Endothelial cell of umbilical vein (primary cell): ENCODE results near the gene HYAL3. TPM values are rescaled to one million over a fixed set of nuclear protein-coding genes. Genes with fewer than 3 reads are reported as not detected.

Source experiments
- BruUV-seq: library from RNA; stranded (reverse); fragments of 400-500 nt; replicated peaks from 2 replicates; lab custom pipeline; 2021; lab: Mats Ljungman, UMichigan
- CTCF ChIA-PET: fragments of 300-600, 350-600 bp; sonication (Branson Sonifier 250); formaldehyde crosslinking; loops from one replicate; lab custom pipeline; 2021; ENCODE audit warnings: antibody characterized with exemption, inconsistent platforms; lab: Charles Lee
- POLR2A ChIA-PET: fragments of 300-600, 350-600 bp; sonication (Branson Sonifier 250); formaldehyde crosslinking; loops from one replicate; lab custom pipeline; 2021; ENCODE audit warnings: antibody characterized with exemption, inconsistent platforms; lab: Charles Lee
- DNase-seq: peaks from one replicate; pipeline ENCODE4 v3.0.0-alpha.2; 2011; ENCODE audit warnings: low read depth, low spot score
- FAIRE-seq: peaks from 2 replicates; lab custom pipeline; 2011; peaks lifted over from hg19 to GRCh38; lab: Jason Lieb, UNC
- H2AFZ ChIP-seq: 2 replicates; pipeline ENCODE4 v1.6.0; 2012; ENCODE audit warnings: low read depth, low read length, control low read depth, inconsistent platforms
- H3K27ac ChIP-seq: 2 replicates; pipeline ENCODE4 v1.5.1; 2011; ENCODE audit warnings: low read depth, mild to moderate bottlenecking, control low read depth, low read length, moderate library complexity; ENCODE audit not compliant: insufficient read depth
- H3K27me3 ChIP-seq, 2 experiments: 2 replicates each; pipeline versions ENCODE4 v1.6.0 to v1.6.1; 2011; ENCODE audit warnings: low read length in 2 of 2, mixed read lengths in 1 of 2; ENCODE audit not compliant: control insufficient read depth in 2 of 2, insufficient read depth in 2 of 2
- H3K36me3 ChIP-seq, 2 experiments: 2 replicates in 1 of 2; 3 replicates in 1 of 2; pipeline ENCODE4 v1.5.1; 2011; ENCODE audit warnings: low read length in 2 of 2, mild to moderate bottlenecking in 1 of 2, moderate library complexity in 1 of 2; ENCODE audit not compliant: control insufficient read depth in 2 of 2, insufficient read depth in 2 of 2; ENCODE audit errors: extremely low read depth in 1 of 2
- H3K4me1 ChIP-seq: 3 replicates; pipeline ENCODE4 v1.5.1; 2011; ENCODE audit warnings: mild to moderate bottlenecking, low read length; ENCODE audit not compliant: control insufficient read depth, insufficient read depth; ENCODE audit errors: extremely low read depth
- H3K4me2 ChIP-seq: 2 replicates; pipeline ENCODE4 v1.6.1; 2011; ENCODE audit warnings: low read length, control low read depth, mixed read lengths; ENCODE audit not compliant: insufficient read depth
- H3K4me3 ChIP-seq, 3 experiments: fragments of 200-600 bp in 1 of 3; sonication (generic), shearing (Covaris generic) in 1 of 3; replicated peaks in 1 of 3; 2 replicates each; pipeline ENCODE4 v1.5.1; 2011 to 2016; ENCODE audit warnings: control low read depth in 3 of 3, low read length in 3 of 3, mild to moderate bottlenecking in 2 of 3, inconsistent platforms in 1 of 3, low read depth in 1 of 3, moderate library complexity in 1 of 3; ENCODE audit not compliant: insufficient read depth in 1 of 3
- H3K79me2 ChIP-seq: 2 replicates; pipeline ENCODE4 v1.6.0; 2012; ENCODE audit warnings: low read length, inconsistent platforms; ENCODE audit not compliant: control insufficient read depth, insufficient read depth
- H3K9ac ChIP-seq: replicated peaks from 2 replicates; pipeline ENCODE3; 2011; ENCODE audit warnings: low read length, control low read depth; ENCODE audit not compliant: insufficient read depth; ENCODE audit errors: extremely low read depth
- H3K9me1 ChIP-seq: replicated peaks from 3 replicates; pipeline ENCODE4 v1.6.0; 2011; ENCODE audit warnings: mild to moderate bottlenecking, low read length; ENCODE audit not compliant: control insufficient read depth, insufficient read depth; ENCODE audit errors: extremely low read depth
- H3K9me3 ChIP-seq: replicated peaks from 2 replicates; pipeline ENCODE4 v1.5.1; 2012; ENCODE audit warnings: low read length, inconsistent platforms; ENCODE audit not compliant: control insufficient read depth, insufficient read depth
- H4K20me1 ChIP-seq: replicated peaks from 2 replicates; pipeline ENCODE3; 2011; ENCODE audit warnings: mild to moderate bottlenecking, low read length; ENCODE audit not compliant: control insufficient read depth, insufficient read depth; ENCODE audit errors: extremely low read depth
- EZH2 ChIP-seq: IDR thresholded peaks from 2 replicates; pipeline ENCODE4 v1.6.1; 2012; ENCODE audit warnings: borderline replicate concordance, low read depth, mild to moderate bottlenecking, moderate library complexity, low read length, inconsistent platforms; ENCODE audit not compliant: severe bottlenecking
- FOS ChIP-seq: IDR thresholded peaks from 2 replicates; pipeline ENCODE4 v1.6.1; 2011; ENCODE audit warnings: mild to moderate bottlenecking, low read length, moderate library complexity, borderline replicate concordance; ENCODE audit not compliant: insufficient read depth
- GATA2 ChIP-seq: IDR thresholded peaks from 2 replicates; pipeline ENCODE4 v1.7.0; 2011; ENCODE audit warnings: low read depth, mild to moderate bottlenecking, moderate library complexity, mixed read lengths, low read length; ENCODE audit not compliant: insufficient read length, insufficient read depth
- JUN ChIP-seq: IDR thresholded peaks from 2 replicates; pipeline ENCODE4 v1.6.1; 2011; ENCODE audit warnings: borderline replicate concordance, low read depth; ENCODE audit not compliant: insufficient read length, insufficient read depth
- MYC ChIP-seq: IDR thresholded peaks from one replicate; pipeline ENCODE4 v1.6.1; 2011; ENCODE audit warnings: mild to moderate bottlenecking, low read depth, low read length
- POLR2A ChIP-seq: IDR thresholded peaks from 2 replicates; pipeline ENCODE4 v1.6.1; 2012; ENCODE audit warnings: low read depth, mild to moderate bottlenecking, control low read depth, low read length
- POLR2AphosphoS5 ChIP-seq: IDR thresholded peaks from 2 replicates; pipeline ENCODE4 v1.6.1; 2012; ENCODE audit warnings: low read depth, mild to moderate bottlenecking, control low read depth, low read length, moderate library complexity; ENCODE audit not compliant: insufficient read depth
- dilution Hi-C: fragments of 300-500 bp; cut with MboI; formaldehyde crosslinking; loops from one replicate; pipeline ENCODE4 v1.15.0; 2019; ENCODE audit warnings: low sequenced_read_pairs; ENCODE audit not compliant: extremely low pct_ligation_motif_present
- intact Hi-C: fragments of 100-400 bp; cut with micrococcal nuclease; formaldehyde crosslinking; loops from one replicate; pipeline ENCODE4 v1.10.0; 2022
- polyA plus RNA-seq, 4 experiments: library from polyadenylated mRNA; depleted of rRNA in 3 of 4; stranded (reverse) in 3 of 4; unstranded in 1 of 4; fragments of >200 nt; gene quantifications; 2 replicates each; pipeline versions ENCODE4 v1.2.1 to v1.2.3, GENCODE V29; 2011 to 2012; ENCODE audit warnings: missing spikeins in 1 of 4
- total RNA-seq: library from RNA; stranded (reverse); gene quantifications from 2 replicates; pipeline ENCODE4 v1.2.3, GENCODE V29; 2021
- TF ChIP-seq, protein P1 (sequence below): IDR thresholded peaks from 2 replicates; pipeline ENCODE4 v1.6.1; 2011; ENCODE audit not compliant: insufficient read depth, insufficient read length
- TF ChIP-seq, protein P2 (sequence below), 2 donors: IDR thresholded peaks; 1 replicate in 1 of 2; 2 replicates in 1 of 2; pipeline ENCODE4 v1.5.1; 2011; ENCODE audit warnings: low read length in 2 of 2, mild to moderate bottlenecking in 2 of 2, moderate library complexity in 2 of 2, control low read depth in 1 of 2, inconsistent platforms in 1 of 2, low read depth in 1 of 2; ENCODE audit not compliant: insufficient read depth in 1 of 2; ENCODE audit errors: extremely low read depth in 1 of 2

The HYAL3 gene
- total and polyA plus RNA-seq, 2 donors (not counting 3 experiments of a cell fraction or from before 2014, with no cell fraction given), result 4.8 to 11.5 TPM

DNA sequence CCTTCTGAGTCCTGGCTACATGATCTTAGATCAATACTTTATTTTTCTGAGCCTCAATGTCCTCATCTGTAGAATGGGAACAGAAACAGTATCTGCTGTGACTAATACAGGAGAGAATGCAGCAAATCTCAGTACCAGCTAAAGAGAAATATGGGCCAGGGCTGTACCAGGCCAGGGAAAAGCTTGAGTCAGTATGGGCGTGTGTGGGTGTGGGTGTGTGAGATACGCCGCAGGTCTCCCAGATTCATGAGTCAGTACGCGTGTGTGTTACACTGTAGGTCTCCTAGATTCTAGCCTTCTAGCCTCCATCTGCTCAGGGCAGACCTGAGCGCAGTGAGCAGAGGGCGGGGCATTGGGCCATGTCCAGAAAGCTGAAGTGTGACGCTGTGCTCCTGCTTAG lies 48.0 kb downstream of the HYAL3 start:
- H3K27me3 ChIP-seq, result no peaks in the 10 kb centered on the region
- peaks cover 83% of the 10 kb centered on the region for H3K79me2 ChIP-seq
- DNase-seq, result peak; percentile 65
- no peaks in the 10 kb centered on the region for H3K9me3 ChIP-seq
- no TSS peak for BruUV-seq
- H3K9me1 ChIP-seq, result no peaks in the 10 kb centered on the region
- H2AFZ ChIP-seq, result no peak overlapping the region
- peak overlapping the region; percentile 50 for H3K27ac ChIP-seq
- H3K36me3 ChIP-seq, result peaks cover 7 to 48% of the 10 kb centered on the region in 2 experiments
- intact Hi-C loops, result no loop called here
- ChIA-PET POLR2A (interaction anchor here (0.9 kb wide), 1 partner anchor 8 kb away, joined by 4 read pairs; no protein-coding TSS in a partner anchor), CTCF (interaction anchor here (0.7 to 3.0 kb wide), 5 partner anchors 8 to 57 kb away, joined by 3 to 17 read pairs (median 4); no protein-coding TSS in a partner anchor)
- no peak overlapping the region for H3K9ac ChIP-seq
- H3K4me1 ChIP-seq, result peaks cover 82% of the 10 kb centered on the region
- H4K20me1 ChIP-seq, result no peaks in the 10 kb centered on the region
- no peak for TF ChIP-seq POLR2A
- peak; percentile 68 for TF ChIP-seq FOS
- TF ChIP-seq, protein P1, sequence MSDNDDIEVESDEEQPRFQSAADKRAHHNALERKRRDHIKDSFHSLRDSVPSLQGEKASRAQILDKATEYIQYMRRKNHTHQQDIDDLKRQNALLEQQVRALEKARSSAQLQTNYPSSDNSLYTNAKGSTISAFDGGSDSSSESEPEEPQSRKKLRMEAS, result no peak
- peak; percentile 66 for TF ChIP-seq POLR2AphosphoS5
- no peak for TF ChIP-seq GATA2
- no peak for TF ChIP-seq EZH2
- TF ChIP-seq, protein P2, sequence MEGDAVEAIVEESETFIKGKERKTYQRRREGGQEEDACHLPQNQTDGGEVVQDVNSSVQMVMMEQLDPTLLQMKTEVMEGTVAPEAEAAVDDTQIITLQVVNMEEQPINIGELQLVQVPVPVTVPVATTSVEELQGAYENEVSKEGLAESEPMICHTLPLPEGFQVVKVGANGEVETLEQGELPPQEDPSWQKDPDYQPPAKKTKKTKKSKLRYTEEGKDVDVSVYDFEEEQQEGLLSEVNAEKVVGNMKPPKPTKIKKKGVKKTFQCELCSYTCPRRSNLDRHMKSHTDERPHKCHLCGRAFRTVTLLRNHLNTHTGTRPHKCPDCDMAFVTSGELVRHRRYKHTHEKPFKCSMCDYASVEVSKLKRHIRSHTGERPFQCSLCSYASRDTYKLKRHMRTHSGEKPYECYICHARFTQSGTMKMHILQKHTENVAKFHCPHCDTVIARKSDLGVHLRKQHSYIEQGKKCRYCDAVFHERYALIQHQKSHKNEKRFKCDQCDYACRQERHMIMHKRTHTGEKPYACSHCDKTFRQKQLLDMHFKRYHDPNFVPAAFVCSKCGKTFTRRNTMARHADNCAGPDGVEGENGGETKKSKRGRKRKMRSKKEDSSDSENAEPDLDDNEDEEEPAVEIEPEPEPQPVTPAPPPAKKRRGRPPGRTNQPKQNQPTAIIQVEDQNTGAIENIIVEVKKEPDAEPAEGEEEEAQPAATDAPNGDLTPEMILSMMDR (IDR thresholded peaks at IDR 0.05; ENCODE audit: extremely low read depth in 1 of 2, insufficient read depth in 1 of 2, low read depth in 1 of 2, low read length in 2 of 2), result no peak
- no peak for TF ChIP-seq MYC
- TF ChIP-seq JUN, result peak; percentile 35
- H3K4me3 ChIP-seq, result no peak overlapping the region
- no peak overlapping the region for H3K4me2 ChIP-seq
- dilution Hi-C loops, result no loop called here
- peak; percentile 84 for FAIRE-seq
